Smooth muscle cell (in vitro differentiated cells): ENCODE results near the gene DISP3. TPM values are rescaled to one million over a fixed set of nuclear protein-coding genes. Genes with fewer than 3 reads are reported as not detected.

Experiments
- DNase-seq: peaks from one replicate; lab custom pipeline; 2025; ENCODE audit not compliant: unreplicated experiment; lab: John Stamatoyannopoulos, UW
- H2AFZ ChIP-seq: fragments of 200-600 bp; sonication (generic); 2 replicates; pipeline ENCODE4 v1.6.0; 2016; ENCODE audit warnings: antibody characterized with exemption, low read depth, mild to moderate bottlenecking
- H3F3A ChIP-seq: fragments of 200-600 bp; sonication (generic); 2 replicates; pipeline ENCODE4 v1.6.0; 2017; ENCODE audit warnings: antibody characterized with exemption, low read depth
- H3K27ac ChIP-seq: fragments of 200-600 bp; sonication (generic); 2 replicates; pipeline ENCODE4 v1.5.1; 2016; ENCODE audit warnings: low read depth, mild to moderate bottlenecking
- H3K27me3 ChIP-seq: fragments of 200-600 bp; sonication (generic); 2 replicates; pipeline ENCODE4 v1.6.1; 2016; ENCODE audit warnings: low read depth, mild to moderate bottlenecking
- H3K36me3 ChIP-seq: fragments of 200-600 bp; sonication (generic); 2 replicates; pipeline ENCODE4 v1.5.1; 2016; ENCODE audit warnings: low read depth
- H3K4me1 ChIP-seq: fragments of 200-600 bp; sonication (generic); 2 replicates; pipeline ENCODE4 v1.5.1; 2016; ENCODE audit warnings: low read depth
- H3K4me2 ChIP-seq: fragments of 200-600 bp; sonication (generic); 2 replicates; pipeline ENCODE4 v1.6.0; 2016; ENCODE audit warnings: mild to moderate bottlenecking
- H3K4me3 ChIP-seq: fragments of 200-600 bp; sonication (generic); 2 replicates; pipeline ENCODE4 v1.5.1; 2016; ENCODE audit warnings: mild to moderate bottlenecking
- H3K79me2 ChIP-seq: fragments of 200-600 bp; sonication (generic); 2 replicates; pipeline ENCODE4 v1.6.0; 2016; ENCODE audit warnings: low read depth, mild to moderate bottlenecking
- H3K9ac ChIP-seq: fragments of 200-600 bp; sonication (generic); 2 replicates; pipeline ENCODE4 v1.6.0; 2016; ENCODE audit warnings: low read depth
- H3K9me3 ChIP-seq: fragments of 200-600 bp; sonication (generic); replicated peaks from 2 replicates; pipeline ENCODE4 v1.5.1; 2016; ENCODE audit warnings: low read depth
- H4K20me1 ChIP-seq: fragments of 200-600 bp; sonication (generic); 2 replicates; pipeline ENCODE4 v1.6.0; 2016; ENCODE audit warnings: low read depth
- CTCF ChIP-seq: fragments of 200-600 bp; sonication (generic); IDR thresholded peaks from 2 replicates; pipeline ENCODE4 v1.5.1; 2017; ENCODE audit warnings: borderline replicate concordance, mild to moderate bottlenecking, antibody characterized with exemption; ENCODE audit not compliant: insufficient read depth, poor library complexity, severe bottlenecking
- WGBS: methylation state at CpG from one replicate; pipeline ENCODE4 v1.1.7; 2016; ENCODE audit warnings: low lambda C conversion rate; 5-methylcytosine and 5-hydroxymethylcytosine counted together
- polyA plus RNA-seq: library from polyadenylated mRNA; unstranded; fragments of >200 nt; fragmentation: Nextera tagmentation; extraction: Ambion mirVana; gene quantifications from 2 replicates; pipeline ENCODE4 v1.2.1, GENCODE V29; 2016
- total RNA-seq: library from RNA; depleted of rRNA; stranded (reverse); fragments of >200 nt; gene quantifications from 2 replicates; pipeline ENCODE4 v1.2.3, GENCODE V29; 2014

Gene DISP3
- total and polyA plus RNA-seq, 2 experiments from 2014 or later: 0.17 TPM; not detected in 1

- Histone ChIP-seq H3K27me3 (peaks cover 4% of the 10 kb centered on the region), H3K9ac (no peak overlapping the region), H4K20me1 (no peaks in the 10 kb centered on the region), H3K27ac (no peak overlapping the region), H3K79me2 (no peaks in the 10 kb centered on the region), H3K4me2 (no peak overlapping the region), H3K4me3 (no peak overlapping the region), H3K4me1 (peaks cover 7% of the 10 kb centered on the region), H3F3A (no peaks in the 10 kb centered on the region), H3K36me3 (no peaks in the 10 kb centered on the region), H3K9me3 (peaks cover 14% of the 10 kb centered on the region), H2AFZ (no peak overlapping the region)
- WGBS: 96% methylated on average over 48 of the region's 48 CpGs
- no peak for TF ChIP-seq CTCF
- DNase-seq: no peak
These were observed 22.5 kb downstream of the DISP3 start for GRCh38 chr1:11501491-11501897.

GRCh38 chr1:11501906-11502485, 23.0 kb downstream of the DISP3 start:
- no peak overlapping the region for H3K4me2 ChIP-seq
- TF ChIP-seq CTCF: no peak
- H3K27ac ChIP-seq: no peak overlapping the region
- peaks cover 14% of the 10 kb centered on the region for H3K9me3 ChIP-seq
- no peak for DNase-seq
- no peaks in the 10 kb centered on the region for H3K36me3 ChIP-seq
- no peaks in the 10 kb centered on the region for H4K20me1 ChIP-seq
- H2AFZ ChIP-seq: no peak overlapping the region
- H3F3A ChIP-seq: no peaks in the 10 kb centered on the region
- no peak overlapping the region for H3K9ac ChIP-seq
- no peaks in the 10 kb centered on the region for H3K79me2 ChIP-seq
- 96% methylated on average over 19 of the region's 19 CpGs for WGBS
- no peak overlapping the region for H3K4me3 ChIP-seq
- H3K4me1 ChIP-seq: peaks cover 7% of the 10 kb centered on the region
- H3K27me3 ChIP-seq: peaks cover 4% of the 10 kb centered on the region

GRCh38 chr1:11502516-11502915, 23.6 kb downstream of the DISP3 start:
- Histone ChIP-seq H3K27ac (no peak overlapping the region), H3K9ac (no peak overlapping the region), H2AFZ (no peak overlapping the region), H3K4me2 (no peak overlapping the region), H3K9me3 (peaks cover 19% of the 10 kb centered on the region), H3K4me1 (peaks cover 7% of the 10 kb centered on the region), H3K4me3 (no peak overlapping the region), H4K20me1 (no peaks in the 10 kb centered on the region), H3F3A (no peaks in the 10 kb centered on the region), H3K27me3 (peaks cover 4% of the 10 kb centered on the region), H3K36me3 (no peaks in the 10 kb centered on the region), H3K79me2 (no peaks in the 10 kb centered on the region)
- WGBS: 95% methylated on average over 5 of the region's 5 CpGs
- no peak for TF ChIP-seq CTCF
- DNase-seq: no peak

GRCh38 chr1:11504599-11504998, 25.6 kb downstream of the DISP3 start:
- H3K4me1 ChIP-seq: peaks cover 7% of the 10 kb centered on the region
- peaks cover 19% of the 10 kb centered on the region for H3K9me3 ChIP-seq
- 76% methylated on average over 3 of the region's 3 CpGs for WGBS
- H3K79me2 ChIP-seq: no peaks in the 10 kb centered on the region
- no peak overlapping the region for H3K4me2 ChIP-seq
- DNase-seq: no peak
- peaks cover 2% of the 10 kb centered on the region for H3K27me3 ChIP-seq
- no peaks in the 10 kb centered on the region for H3K36me3 ChIP-seq
- no peak overlapping the region for H3K4me3 ChIP-seq
- no peaks in the 10 kb centered on the region for H3F3A ChIP-seq
- TF ChIP-seq CTCF: no peak
- no peaks in the 10 kb centered on the region for H4K20me1 ChIP-seq
- no peak overlapping the region for H3K27ac ChIP-seq
- H2AFZ ChIP-seq: no peak overlapping the region
- no peak overlapping the region for H3K9ac ChIP-seq
